GM23338 (cell line): ENCODE results near the gene LUZP2. TPM values are rescaled to one million over a fixed set of nuclear protein-coding genes. Genes with fewer than 3 reads are reported as not detected.

Source experiments
- ATAC-seq: fragments of 200-7000 bp; cut with Tn5 transposase; 3 replicates; pipeline ENCODE4 v1.9.1; 2020
- DNase-seq: peaks from one replicate; pipeline ENCODE4 v3.0.0-alpha.2; 2015; ENCODE audit warnings: low spot score
- H2AFZ ChIP-seq: fragments of 200-600 bp; sonication (generic); 2 replicates; pipeline ENCODE4 v1.8.0; 2016; ENCODE audit warnings: antibody characterized with exemption, mild to moderate bottlenecking, moderate library complexity
- H3F3A ChIP-seq: fragments of 200-600 bp; sonication (generic); replicated peaks from 2 replicates; pipeline ENCODE4 v1.8.0; 2017; ENCODE audit warnings: antibody characterized with exemption, mixed run types, low read depth
- H3K27ac ChIP-seq: fragments of 200-600 bp; sonication (generic); 2 replicates; pipeline ENCODE4 v1.6.1; 2016; ENCODE audit warnings: low read depth
- H3K27me3 ChIP-seq: fragments of 200-600 bp; sonication (generic); 2 replicates; pipeline ENCODE4 v1.8.0; 2016; ENCODE audit warnings: mild to moderate bottlenecking, mixed run types, moderate library complexity; ENCODE audit not compliant: insufficient read depth
- H3K36me3 ChIP-seq: fragments of 200-600 bp; sonication (generic); 2 replicates; pipeline ENCODE4 v1.8.0; 2016; ENCODE audit warnings: mild to moderate bottlenecking; ENCODE audit not compliant: insufficient read depth
- H3K4me1 ChIP-seq: fragments of 200-600 bp; sonication (generic); 2 replicates; pipeline ENCODE4 v1.8.0; 2016; ENCODE audit warnings: mild to moderate bottlenecking, moderate library complexity; ENCODE audit not compliant: insufficient read depth
- H3K4me2 ChIP-seq: fragments of 200-600 bp; sonication (generic); 2 replicates; pipeline ENCODE4 v1.7.1; 2017; ENCODE audit warnings: mixed run types
- H3K4me3 ChIP-seq: fragments of 200-600 bp; sonication (generic); 2 replicates; pipeline ENCODE4 v1.6.1; 2016; ENCODE audit warnings: mixed run types
- H3K79me2 ChIP-seq: fragments of 200-600 bp; sonication (generic); replicated peaks from 2 replicates; pipeline ENCODE4 v1.8.0; 2017; ENCODE audit warnings: mild to moderate bottlenecking; ENCODE audit not compliant: insufficient read depth
- H3K9me2 ChIP-seq: fragments of 200-600 bp; sonication (generic); 2 replicates; pipeline ENCODE4 v1.8.0; 2017; ENCODE audit not compliant: insufficient read depth
- H4K20me1 ChIP-seq: fragments of 200-600 bp; sonication (generic); replicated peaks from 2 replicates; pipeline ENCODE4 v1.8.0; 2017; ENCODE audit warnings: mild to moderate bottlenecking; ENCODE audit not compliant: insufficient read depth
- H3K27ac Mint-ChIP-seq: 2 replicates; pipeline ENCODE4 v1.8.0; 2020; ENCODE audit warnings: inconsistent platforms, mild to moderate bottlenecking, moderate library complexity, mixed read lengths
- H3K27me3 Mint-ChIP-seq: 3 replicates; pipeline ENCODE4 v1.8.0; 2022; ENCODE audit warnings: low read depth, mild to moderate bottlenecking, moderate library complexity, mixed read lengths, inconsistent platforms; ENCODE audit not compliant: insufficient read depth, poor library complexity
- H3K36me3 Mint-ChIP-seq: 3 replicates; pipeline ENCODE4 v1.8.0; 2021; ENCODE audit warnings: low read depth, mild to moderate bottlenecking, inconsistent platforms, moderate library complexity, mixed read lengths
- H3K4me1 Mint-ChIP-seq: 3 replicates; pipeline ENCODE4 v1.8.0; 2020; ENCODE audit warnings: mild to moderate bottlenecking, inconsistent platforms, mixed read lengths
- H3K4me3 Mint-ChIP-seq: 3 replicates; pipeline ENCODE4 v1.8.0; 2021; ENCODE audit warnings: moderate library complexity, mild to moderate bottlenecking, inconsistent platforms, mixed read lengths
- H3K9me3 Mint-ChIP-seq: 3 replicates; pipeline ENCODE4 v1.8.0; 2020; ENCODE audit warnings: moderate library complexity, mild to moderate bottlenecking, inconsistent platforms, mixed read lengths
- CREB1 ChIP-seq: fragments of 250-450 bp; sonication (Bioruptor Pico); IDR thresholded peaks from 2 replicates; pipeline ENCODE4 v1.5.0; 2020; ENCODE audit warnings: low read depth, mild to moderate bottlenecking, moderate library complexity
- EZH2phosphoT487 ChIP-seq: fragments of 200-600 bp; sonication (generic); IDR thresholded peaks from one replicate; pipeline ENCODE4 v1.8.1; 2018; ENCODE audit warnings: antibody characterized with exemption; ENCODE audit not compliant: unreplicated experiment
- JUNB ChIP-seq: IDR thresholded peaks from one replicate; pipeline ENCODE4 v1.6.1; 2016; ENCODE audit warnings: antibody characterized with exemption; ENCODE audit not compliant: unreplicated experiment
- STAT1 ChIP-seq: IDR thresholded peaks from one replicate; pipeline ENCODE4 v1.6.1; 2016; ENCODE audit warnings: antibody characterized with exemption; ENCODE audit not compliant: unreplicated experiment
- ZNF331 ChIP-seq: fragments of 250-450 bp; sonication (Bioruptor Pico); IDR thresholded peaks from 2 replicates; pipeline ENCODE4 v1.5.0; 2020; ENCODE audit warnings: low read depth, mild to moderate bottlenecking, moderate library complexity
- ZNF462 ChIP-seq: fragments of 250-450 bp; sonication (Bioruptor Pico); IDR thresholded peaks from 2 replicates; pipeline ENCODE4 v1.5.0; 2020; ENCODE audit warnings: mild to moderate bottlenecking, moderate library complexity
- polyA plus RNA-seq: library from polyadenylated mRNA; unstranded; fragments of >200 nt; fragmentation: Nextera tagmentation; extraction: Ambion mirVana; gene quantifications from 2 replicates; pipeline ENCODE4 v1.2.1, GENCODE V29; 2016
- total RNA-seq: library from RNA; depleted of rRNA; stranded (reverse); fragments of >200 nt; shearing (Covaris generic); gene quantifications from 2 replicates; pipeline ENCODE4 v1.2.3, GENCODE V29; 2014
- TF ChIP-seq, protein P1 (sequence below): IDR thresholded peaks from 2 replicates; pipeline ENCODE4 v1.6.1; 2016; ENCODE audit warnings: antibody characterized with exemption

The LUZP2 gene
- total and polyA plus RNA-seq, 2 experiments from 2014 or later: 2.0 to 9.2 TPM

DNA sequence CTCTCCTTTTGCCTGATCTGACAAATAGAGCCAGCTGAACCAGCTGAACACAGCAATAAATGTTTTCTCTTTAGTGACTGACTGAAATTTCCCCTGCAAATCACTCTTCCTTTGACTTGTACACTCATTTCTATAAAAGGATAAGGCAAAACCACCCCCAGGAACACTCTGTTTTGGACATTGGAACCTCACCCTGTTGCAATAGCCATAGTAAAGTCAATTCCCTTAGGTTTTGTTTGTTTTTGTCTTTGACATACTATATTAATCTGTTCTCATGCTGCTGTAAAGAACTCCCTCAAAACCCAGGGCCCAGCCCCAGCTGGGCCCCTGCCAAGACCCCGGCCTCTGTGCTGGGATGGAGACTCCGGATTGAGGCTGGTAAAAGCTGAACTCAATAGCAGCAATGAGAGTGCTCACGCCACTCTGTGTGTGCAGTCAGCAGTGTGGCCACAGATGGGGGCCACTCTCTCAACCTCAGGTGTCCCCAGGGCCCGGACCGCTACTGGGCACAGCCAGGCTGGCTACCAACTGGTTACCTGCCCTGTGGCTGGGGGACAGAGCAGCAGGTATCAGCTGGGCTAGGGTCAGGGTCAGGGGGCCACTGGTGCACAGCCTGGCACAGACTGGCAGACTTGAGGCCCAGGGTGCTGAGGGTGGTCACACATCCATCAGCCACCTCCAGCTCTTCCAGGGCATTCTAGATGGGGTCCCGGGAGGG is 597.4 kb downstream of the LUZP2 start:
- Histone ChIP-seq H3K36me3 (no peaks in the 10 kb centered on the region), H3K27ac (no peak overlapping the region), H3K9me2 (no peaks in the 10 kb centered on the region), H3K79me2 (no peaks in the 10 kb centered on the region), H2AFZ (no peak overlapping the region), H3K27me3 (no peaks in the 10 kb centered on the region), H3K4me1 (no peaks in the 10 kb centered on the region), H3K4me3 (no peak overlapping the region), H4K20me1 (no peaks in the 10 kb centered on the region), H3K4me2 (no peak overlapping the region), H3F3A (no peaks in the 10 kb centered on the region)
- TF ChIP-seq CREB1 (CRISPR knock-in tag) (no peak), ZNF462 (no peak), JUNB (no peak), STAT1 (no peak), ZNF331 (CRISPR knock-in tag) (no peak), EZH2phosphoT487 (no peak)
- TF ChIP-seq, protein P1, sequence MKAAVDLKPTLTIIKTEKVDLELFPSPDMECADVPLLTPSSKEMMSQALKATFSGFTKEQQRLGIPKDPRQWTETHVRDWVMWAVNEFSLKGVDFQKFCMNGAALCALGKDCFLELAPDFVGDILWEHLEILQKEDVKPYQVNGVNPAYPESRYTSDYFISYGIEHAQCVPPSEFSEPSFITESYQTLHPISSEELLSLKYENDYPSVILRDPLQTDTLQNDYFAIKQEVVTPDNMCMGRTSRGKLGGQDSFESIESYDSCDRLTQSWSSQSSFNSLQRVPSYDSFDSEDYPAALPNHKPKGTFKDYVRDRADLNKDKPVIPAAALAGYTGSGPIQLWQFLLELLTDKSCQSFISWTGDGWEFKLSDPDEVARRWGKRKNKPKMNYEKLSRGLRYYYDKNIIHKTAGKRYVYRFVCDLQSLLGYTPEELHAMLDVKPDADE: no peak
- no peaks in the 10 kb centered on the region for H3K36me3 Mint-ChIP-seq
- no peaks in the 10 kb centered on the region for H3K4me1 Mint-ChIP-seq
- H3K27ac Mint-ChIP-seq: peak overlapping the region; percentile 36; the same call in 1 of the 2 replicates
- no peak for ATAC-seq
- no peaks in the 10 kb centered on the region for H3K27me3 Mint-ChIP-seq
- DNase-seq: no peak
- H3K9me3 Mint-ChIP-seq: no peaks in the 10 kb centered on the region
- H3K4me3 Mint-ChIP-seq: no peak overlapping the region
